ENCODE data around the gene C5orf47. TPM values are rescaled to one million over a fixed set of nuclear protein-coding genes. Genes with fewer than 3 reads are reported as not detected.
A peak's percentile ranks its signal among the peaks of the same experiment; 100 is the strongest.

The C5orf47 gene, protein sequence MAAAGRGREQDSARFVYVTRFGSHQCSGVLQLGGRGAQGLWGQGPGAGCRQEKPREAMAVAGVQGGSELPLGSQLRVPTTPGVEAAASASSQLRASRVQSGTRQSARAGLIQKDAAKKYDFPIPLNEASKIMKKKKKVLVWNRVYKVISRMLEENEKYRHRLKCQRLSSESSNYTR
- under 1 TPM in 3 of 10 donors, not detected in 7; 0.14 to 0.20 (median 0.17) TPM for polyA plus RNA-seq (ENCODE audit: insufficient read length in 10 of 10)
- long read RNA-seq, donor 1, result 0 reads
- long read RNA-seq, donor 2, result 0 reads
- long read RNA-seq, donor 3, result 0 reads
- long read RNA-seq, donor 4, result 0 reads
- long read RNA-seq, donor 5, result 0 reads
- long read RNA-seq, donor 6, result 0 reads
- long read RNA-seq, donor 7, result 0 reads
- long read RNA-seq, donor 8, result 0 reads
- long read RNA-seq, donor 9, result 0 reads

DNA sequence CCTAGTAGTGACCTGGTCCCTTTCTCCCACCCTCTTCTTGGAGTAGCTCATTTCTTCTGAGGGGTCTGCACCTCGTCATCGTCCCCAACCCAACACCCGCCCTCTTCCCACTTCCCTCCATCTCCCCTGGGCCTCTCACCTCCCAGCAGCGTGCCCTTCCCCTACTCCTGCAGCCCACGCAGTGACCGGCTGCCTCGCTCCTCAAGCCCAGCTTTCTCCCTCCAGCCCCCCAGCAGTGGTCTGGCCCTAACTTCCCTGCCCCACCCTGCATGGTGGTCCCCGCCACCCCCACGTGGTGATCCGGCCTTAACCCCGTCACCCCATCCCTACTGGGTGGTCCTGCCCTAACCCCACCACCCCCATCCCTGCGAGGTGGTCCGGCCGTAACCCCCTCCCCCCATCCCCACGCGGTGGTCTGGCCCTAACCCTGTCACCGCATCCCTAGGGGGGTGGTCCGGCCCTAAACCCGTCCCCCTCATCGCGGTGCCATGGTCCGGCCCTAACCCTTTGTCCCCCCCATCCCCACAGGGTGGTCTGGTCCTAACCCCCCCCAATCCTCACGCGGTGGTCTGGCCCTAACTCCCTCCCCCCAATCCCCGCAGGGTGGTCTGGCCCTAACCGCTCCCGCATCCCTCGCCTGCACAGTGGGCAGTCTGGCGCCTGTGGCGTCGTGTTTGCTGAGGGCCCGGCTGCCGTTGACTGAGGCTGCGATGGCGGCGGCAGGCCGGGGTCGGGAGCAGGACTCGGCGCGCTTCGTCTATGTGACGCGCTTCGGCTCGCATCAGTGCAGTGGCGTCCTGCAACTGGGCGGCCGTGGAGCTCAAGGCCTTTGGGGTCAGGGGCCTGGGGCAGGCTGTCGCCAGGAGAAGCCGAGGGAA is at the start of gene C5orf47:
Gene C5orf47 (plus strand): TSS at position 617 of the 878 bp plus-strand sequence. CDS start 94 bp downstream, at position 711.
- no peak for DNase-seq

DNA sequence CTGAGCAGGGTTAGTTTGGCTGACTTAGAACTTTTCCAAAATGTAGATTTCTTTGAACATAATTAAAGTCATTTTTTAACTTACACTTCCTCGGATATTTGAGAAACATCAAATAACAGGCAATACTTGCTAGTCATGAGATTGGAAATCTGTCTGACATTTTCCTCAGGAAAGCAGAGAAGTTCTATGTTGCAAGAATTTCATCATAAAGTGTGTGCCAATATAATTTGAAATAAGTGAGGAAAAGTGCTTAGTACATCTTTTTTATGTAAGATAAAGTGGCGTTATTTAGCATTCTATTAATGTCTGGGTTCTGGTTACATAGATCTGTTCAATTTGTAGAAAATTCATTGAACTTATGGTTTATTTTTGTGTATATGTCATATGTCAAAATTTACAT is 48.7 kb upstream of the C5orf47 start:
- DNase-seq, result no peak

DNA sequence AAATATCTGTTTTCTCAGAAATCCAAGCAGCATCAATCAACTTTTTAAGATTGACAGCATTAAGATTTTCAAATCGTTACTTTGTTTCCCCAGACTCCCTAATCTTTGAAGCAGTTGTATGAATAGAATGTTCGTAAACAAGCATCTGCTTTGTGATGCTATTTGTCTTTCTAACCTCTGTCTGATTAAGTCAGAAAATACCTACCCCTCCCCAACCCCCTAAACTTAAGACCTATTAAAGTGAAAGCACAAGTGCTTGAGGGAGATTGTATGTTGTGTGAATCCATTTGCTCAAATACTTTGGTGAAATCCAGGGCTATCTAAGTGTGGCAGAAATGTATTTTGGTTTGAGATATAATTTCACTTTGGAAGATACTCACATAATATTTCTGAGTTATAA is 47.9 kb upstream of the C5orf47 start:
- no peak for DNase-seq

DNA sequence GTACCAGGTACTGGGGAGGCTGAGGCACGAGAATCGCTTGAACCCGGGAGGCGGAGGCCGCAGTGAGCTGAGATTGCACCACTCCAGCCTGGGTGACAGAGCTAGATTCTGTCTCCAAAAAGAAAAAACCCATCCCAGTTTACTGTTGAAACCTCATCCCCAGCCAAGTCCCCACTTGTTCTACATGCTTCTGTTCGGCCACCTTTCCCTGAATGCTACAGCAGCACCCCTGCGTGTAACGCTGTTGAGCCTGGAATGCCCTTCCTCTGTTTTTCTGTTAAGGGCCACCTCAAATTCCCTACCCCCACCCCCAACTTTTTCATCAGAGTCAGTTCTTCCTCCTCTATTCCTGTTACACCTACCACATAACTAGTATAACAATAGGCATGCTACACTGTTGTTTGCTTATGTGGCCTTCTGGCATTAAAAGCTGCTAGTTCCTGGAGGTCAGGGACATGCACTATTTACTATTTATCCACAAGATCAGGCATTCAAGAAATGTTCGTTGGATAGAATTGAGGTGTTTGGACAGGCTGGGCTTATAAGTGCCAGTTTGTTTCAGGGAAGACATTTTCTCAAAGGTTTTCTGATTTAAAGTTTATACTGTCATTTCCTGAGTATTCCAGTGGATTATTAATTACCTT is 47.1 kb upstream of the C5orf47 start:
- DNase-seq, result no peak

DNA sequence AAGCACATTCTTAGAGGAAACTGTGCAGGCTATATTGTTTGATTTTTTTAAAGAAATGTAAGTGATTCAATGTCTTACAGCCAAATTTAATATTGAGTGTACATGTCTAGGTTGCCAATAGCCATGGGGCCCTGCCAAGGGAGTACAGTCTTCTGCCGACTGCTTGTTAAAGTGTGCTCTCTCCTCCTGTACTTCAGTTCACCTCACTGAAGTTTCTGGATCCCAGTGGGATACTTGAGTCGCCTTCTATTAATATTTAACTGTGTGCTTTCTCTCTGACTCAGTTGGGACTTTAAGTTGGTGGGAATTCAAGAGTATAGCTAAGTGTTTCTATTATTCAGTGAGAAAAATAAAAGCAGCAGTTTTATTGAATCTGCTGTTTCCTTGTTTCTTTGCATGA is 44.5 kb upstream of the C5orf47 start:
- peak in 2 of 3 donors; percentile 63 to 71 for DNase-seq

DNA sequence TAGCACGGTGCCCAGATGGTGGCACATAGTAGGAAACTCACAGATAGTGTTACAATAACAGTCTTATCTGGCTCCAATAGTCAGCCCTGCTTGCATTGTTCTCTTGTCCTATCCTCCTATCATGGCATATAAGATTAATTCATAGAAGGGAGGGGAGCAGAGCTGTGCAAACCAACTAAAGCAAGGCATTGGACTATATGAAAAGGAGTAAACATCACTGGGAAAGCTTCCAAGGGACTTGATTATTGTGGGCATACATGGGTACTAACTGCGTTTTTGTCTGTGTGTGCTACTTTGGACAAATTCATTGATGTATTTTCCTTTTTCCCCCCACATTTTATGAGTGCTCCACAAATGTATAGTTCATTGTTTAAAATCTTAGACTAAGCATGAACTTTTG is 43.8 kb upstream of the C5orf47 start:
- DNase-seq, result no peak

DNA sequence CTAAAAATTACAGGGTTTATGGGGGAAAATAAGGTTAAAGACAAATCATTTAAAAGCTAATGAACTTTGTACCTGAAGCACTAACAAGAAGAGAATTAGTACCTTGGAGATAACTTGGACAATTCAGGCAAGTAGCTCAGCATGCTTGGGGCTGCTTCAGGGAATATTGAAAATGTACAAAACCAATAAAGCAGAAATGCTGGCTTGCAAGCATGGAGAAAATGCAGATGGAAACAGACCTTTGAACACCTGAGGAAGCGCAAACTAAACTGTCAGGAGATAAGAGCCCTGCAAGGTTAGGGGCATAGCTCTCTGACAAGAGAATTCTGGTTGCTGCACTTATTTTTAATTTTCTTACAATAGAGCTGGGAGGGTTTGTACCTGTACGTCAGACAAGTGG is 42.6 kb upstream of the C5orf47 start:
- no peak for DNase-seq

DNA sequence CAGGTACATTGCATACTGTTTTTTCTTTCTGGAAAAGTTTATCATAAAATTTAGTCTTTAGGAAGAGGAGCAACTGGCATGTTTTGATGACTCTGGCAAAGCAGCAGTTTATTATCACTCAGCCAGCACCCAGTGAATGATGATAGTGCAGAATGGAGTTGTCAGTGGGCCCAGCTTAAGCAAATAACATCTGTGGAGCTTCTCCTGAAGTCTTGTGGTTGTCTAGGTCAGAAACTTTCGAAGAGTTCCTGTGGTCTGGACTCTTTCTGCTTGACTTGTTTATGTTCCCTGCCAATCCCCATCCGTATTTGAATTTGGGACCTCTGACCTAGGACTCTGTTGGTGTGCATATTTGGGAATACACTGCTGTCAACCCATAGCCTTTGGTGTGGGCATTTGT is 38.1 kb upstream of the C5orf47 start:
- no peak for DNase-seq

DNA sequence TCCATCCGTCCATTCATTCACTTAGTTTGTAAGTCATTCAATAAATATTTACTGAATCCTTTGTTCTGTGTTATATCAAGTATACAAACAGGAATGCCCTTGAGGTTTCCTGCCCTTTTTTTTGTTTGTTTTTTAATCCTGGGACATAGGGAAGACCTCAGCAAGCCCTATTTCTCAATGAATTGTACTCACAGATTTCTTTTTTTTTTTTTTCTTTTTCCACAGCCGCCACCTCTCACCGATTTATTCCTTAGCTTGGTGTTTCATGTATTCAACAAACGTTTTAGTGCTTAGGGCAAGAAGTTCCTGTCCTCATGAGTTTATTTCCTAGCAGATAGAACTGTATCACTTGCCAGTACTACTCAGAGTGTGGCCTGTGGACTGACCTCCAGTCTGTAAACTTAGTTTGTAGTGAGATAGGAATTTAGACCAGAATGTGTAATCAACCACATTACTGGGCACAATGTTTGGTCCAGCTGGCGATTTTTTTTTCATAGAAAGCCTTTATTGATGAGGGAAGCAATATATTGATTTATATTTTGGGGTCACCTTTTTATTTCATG is 35.4 kb upstream of the C5orf47 start:
- no peak for DNase-seq

DNA sequence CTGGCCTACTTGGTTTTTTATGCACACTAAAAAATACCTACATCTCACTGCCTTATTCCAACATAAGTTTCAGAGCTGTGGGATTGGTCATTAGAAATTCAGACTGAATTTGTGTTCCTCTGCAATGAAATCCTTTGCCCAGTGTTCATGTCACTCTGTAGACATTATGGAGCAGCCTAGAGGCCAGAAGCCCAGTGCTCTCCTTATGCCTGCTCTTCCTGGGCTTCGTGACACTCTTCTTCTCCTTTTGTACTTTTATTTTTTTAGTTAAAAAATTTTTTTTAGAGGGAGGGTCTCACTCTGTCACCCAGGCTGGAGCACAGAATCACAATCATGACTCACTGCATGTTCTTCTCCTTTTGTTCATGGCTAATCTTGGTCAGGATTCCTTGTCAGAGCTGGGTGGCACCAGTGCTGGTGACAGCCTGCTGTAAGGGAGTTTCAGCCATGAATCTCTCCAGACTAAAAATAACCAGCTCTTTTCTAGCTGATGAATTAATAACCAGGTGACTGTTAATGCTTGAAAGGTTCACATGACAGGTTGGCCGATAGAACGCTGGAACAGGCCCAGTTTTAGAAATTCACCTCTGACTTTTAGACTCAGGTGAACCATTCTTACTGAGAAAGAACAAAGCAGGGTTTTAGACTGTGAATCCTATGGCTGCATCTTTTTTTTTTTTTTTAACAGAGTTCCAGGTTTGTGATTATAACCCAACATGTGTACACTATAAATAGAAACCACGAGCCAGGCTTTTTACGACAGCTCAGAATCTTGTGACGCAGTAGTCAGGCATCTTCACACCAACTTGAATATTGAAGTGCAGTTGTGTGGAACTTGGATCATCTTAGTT is 34.1 kb upstream of the C5orf47 start:
- DNase-seq, result peak in 1 of 3 donors; percentile 36

DNA sequence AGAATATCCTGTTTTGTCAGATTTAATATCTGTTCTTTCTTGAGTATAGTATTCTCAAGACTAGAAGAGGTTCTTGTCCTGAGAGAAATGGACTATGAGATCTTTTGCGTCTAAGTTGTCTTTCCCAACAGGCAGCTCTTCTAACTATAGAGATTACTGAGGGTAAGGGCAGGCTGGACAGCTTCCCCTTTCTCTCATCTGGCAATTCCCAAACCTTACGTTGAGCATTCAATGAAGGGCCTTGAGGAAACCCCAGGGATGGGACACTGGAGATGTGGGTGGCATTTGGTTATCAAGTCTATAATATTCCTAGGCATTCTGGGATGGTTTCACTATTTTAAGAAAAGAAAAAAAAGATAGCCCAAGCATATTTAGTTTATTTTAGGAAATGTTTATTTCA is 28.0 kb upstream of the C5orf47 start:
- no peak for DNase-seq

DNA sequence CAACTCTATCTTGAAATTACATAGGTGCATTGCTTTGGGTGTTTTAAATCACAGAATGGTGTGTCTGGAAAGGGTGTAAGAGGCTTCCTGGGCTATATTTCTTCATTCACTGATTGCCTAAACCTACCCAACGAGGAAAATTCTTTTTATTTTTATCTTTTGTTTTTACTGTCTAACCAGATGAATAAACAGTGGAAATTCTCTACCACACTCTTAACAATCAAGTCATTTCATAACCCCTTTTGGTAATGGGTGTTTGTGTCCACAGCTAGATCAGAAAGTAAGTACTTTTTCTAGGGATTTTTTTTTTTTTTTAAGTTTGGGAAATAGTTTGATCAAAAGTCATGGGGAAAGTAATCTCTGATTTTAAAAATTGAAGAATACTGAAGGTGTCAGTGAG is 27.6 kb upstream of the C5orf47 start:
- no peak for DNase-seq

DNA sequence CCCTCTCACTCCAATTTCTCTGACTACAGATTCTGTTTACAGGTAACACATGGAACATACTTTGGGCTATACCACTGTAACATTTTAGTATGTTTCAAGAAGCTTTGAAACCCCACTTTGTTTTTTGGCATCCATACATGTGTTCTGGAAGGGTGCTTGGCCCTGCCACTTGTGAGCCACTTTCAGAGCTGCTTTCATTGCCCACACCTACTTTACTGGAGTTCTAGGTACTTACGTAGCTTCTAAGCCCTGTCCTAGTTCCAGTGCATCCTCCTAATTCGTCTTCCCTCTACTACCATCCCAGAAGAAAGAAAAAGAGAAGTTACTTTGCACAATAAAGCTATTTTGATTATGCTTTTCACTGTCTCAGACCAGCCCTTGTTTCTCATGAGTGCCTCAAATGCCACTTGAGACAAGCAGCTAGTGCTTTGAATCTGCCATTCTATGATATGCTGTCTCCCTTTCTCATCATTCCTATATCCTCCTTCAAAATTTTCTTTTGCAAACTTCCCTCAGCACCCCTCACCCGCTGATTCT is 26.5 kb upstream of the C5orf47 start:
- DNase-seq, result no peak

DNA sequence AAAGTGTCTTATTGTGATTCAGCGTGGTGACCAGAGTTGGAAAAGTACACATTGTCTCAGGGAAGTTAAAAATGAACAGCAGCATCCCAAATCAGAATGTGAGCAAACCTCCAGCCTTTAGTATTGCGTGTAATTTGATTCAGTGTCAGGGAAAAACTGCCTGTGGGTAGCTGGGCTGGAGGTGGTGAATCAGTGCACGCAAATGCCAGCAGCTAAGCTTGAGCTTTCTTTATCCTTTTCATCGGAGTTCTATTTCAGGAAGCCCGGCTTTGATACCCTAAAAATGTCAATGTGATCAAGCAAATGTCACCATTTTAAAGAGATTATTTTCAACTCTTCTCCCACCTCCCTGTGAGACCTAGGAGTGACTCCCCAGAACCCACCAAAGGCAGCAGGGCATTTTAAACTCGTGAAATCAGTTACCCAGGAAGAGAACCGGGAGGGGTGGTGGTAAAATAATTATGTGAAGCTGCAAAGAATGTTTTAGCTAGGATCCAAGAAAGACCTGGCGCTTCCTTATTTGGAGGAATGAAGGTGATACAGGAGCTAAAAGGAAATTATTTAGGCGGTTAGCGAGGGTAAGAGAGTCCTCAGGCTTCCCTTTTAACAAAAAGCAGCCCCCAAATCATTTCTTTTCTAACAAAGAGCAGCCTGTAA is 25.7 kb upstream of the C5orf47 start:
- no peak for DNase-seq

DNA sequence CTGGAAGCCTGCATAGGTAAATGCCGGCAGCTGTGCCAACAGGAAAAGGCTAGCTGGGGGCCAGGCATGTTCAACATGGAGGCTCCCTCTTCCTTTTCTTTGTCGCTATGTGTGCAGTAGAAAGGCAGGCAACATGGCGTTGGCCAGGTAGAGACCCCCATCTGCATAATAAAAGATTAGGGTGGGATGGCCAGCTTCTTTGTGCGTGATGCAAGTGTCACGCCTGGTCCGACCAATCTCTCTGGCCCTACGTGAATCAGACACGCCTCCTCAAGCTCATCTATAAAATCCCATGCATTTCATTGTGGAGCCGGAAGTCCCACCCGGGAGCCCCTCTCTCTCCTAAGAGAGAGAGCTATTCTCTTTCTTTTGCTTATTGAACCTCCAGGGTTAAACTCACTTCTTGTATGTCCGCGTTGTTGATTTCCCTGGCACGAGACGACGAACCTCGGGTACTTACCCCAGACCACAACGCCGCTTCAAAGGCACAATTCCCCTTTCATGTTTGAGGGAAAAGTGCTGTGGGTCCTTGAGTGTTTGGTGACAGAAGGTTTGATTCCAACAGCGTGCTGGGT is 25.0 kb upstream of the C5orf47 start:
- no peak for DNase-seq

DNA sequence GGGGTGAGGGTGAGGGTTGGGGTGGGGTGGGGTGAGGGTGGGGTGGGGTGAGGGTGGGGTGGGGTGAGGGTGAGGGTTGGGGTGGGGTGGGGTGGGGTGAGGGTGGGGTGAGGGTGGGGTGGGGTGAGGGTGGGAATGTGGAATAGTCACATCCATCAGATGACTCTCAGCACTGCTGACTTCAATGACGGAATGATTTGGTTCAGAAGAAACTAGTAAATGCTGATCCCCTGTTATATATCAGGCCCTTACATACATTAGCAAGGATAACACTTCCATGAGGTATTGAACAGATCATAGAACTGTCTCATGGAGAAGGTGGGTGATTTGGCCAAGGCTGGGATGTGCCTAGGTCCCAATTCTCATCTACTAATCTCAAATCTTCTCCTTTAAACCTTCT is 24.5 kb upstream of the C5orf47 start:
- no peak for DNase-seq

DNA sequence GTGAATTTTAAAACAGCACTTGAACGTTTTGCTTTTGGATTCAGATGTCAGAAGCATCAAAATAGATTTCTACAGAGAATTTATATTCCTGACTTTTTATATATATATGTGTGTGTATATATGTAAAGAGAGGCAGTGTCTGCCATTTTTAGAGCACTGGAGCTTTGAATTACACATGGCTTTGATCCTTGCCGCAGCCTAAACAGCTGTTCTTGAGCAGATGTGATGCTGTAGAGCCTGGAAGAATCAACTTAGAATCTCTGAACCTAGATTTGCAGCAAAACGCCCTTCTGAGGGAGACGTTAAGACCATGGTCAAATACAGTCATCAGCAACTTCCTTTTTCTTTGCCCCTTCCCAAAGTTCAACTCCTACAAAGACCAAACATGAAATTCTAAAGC is 21.7 kb upstream of the C5orf47 start:
- DNase-seq, result no peak

DNA sequence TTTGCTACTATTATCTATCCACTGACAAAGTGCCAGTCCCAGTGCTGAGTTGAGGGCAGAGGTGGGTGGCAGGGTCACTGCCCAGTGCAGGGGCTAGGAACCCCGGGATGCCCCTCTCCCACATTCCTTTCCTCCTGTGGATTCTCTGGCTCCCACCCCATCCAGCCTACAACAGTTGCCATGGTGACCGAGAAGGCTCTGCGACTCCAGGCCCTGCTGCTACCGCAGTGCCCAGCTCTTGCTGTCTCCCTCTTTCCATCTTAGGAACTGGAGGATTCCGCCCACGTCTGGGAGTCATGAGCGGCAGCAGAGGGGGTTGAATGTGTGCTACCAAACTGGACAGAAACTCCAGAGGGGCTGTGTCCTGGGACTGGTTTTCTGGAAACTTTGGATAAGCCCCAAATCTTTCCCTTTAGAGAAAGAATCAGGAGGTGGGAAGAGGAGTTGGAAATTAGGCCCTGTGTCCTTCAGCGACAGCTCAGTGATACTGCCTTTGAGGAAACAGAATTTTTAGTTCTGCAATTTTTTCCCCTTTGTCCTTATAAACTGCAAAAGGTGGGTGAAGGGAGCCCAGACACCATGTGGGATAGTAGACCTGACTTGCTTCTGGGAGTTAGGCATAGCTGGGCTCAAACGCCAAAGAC is 20.7 kb upstream of the C5orf47 start:
- DNase-seq, result no peak
